Naive thymus-derived CD4-positive, alpha-beta T cell (primary cell): ENCODE measurements around the gene IQCK. TPM values are rescaled to one million over a fixed set of nuclear protein-coding genes. Genes with fewer than 3 reads are reported as not detected.
"Not testable (repeated sequence)": the region's sequence is repeated elsewhere in the genome, so short reads cannot be mapped to it uniquely, and the experiment has no call there.

Experiments used
- ATAC-seq: fragments of 150-1000 bp; cut with Tn5 transposase; 2 replicates; pipeline ENCODE4 v1.10.0; 2021; ENCODE audit warnings: mild to moderate bottlenecking, moderate library complexity
- CTCF ChIA-PET: fragments of 350-600 bp; sonication (Branson Sonifier 250); formaldehyde crosslinking; loops from one replicate; lab custom pipeline; 2021; ENCODE audit warnings: antibody characterized with exemption; lab: Charles Lee
- POLR2A ChIA-PET: fragments of 350-600 bp; sonication (Branson Sonifier 250); formaldehyde crosslinking; loops from one replicate; lab custom pipeline; 2021; ENCODE audit warnings: antibody characterized with exemption, inconsistent platforms; lab: Charles Lee
- DNase-seq, 9 donors: peaks; one replicate each; pipeline versions ENCODE4 v3.0.0 to v3.0.0-alpha.2; 2020 to 2022; ENCODE audit warnings: mixed read lengths in 1 of 9
- H3K27ac ChIP-seq: one replicate; pipeline ENCODE4 v1.7.0; 2013; ENCODE audit warnings: mild to moderate bottlenecking, low read depth, low read length, moderate library complexity
- H3K27me3 ChIP-seq, 2 donors: one replicate each; pipeline ENCODE4 v1.7.0; 2013; ENCODE audit warnings: low read length in 2 of 2, mild to moderate bottlenecking in 2 of 2, moderate library complexity in 2 of 2; ENCODE audit not compliant: control insufficient read depth in 2 of 2, insufficient read depth in 2 of 2
- H3K36me3 ChIP-seq, 3 experiments: 1 replicate in 2 of 3; 2 replicates in 1 of 3; pipeline ENCODE4 v1.7.0; 2013; ENCODE audit warnings: low read length in 3 of 3, mild to moderate bottlenecking in 3 of 3, moderate library complexity in 1 of 3; ENCODE audit not compliant: insufficient read depth in 3 of 3, control insufficient read depth in 2 of 3
- H3K4me1 ChIP-seq, 2 donors: one replicate each; pipeline ENCODE4 v1.7.0; 2013; ENCODE audit warnings: low read length in 2 of 2, mild to moderate bottlenecking in 2 of 2, moderate library complexity in 1 of 2; ENCODE audit not compliant: control insufficient read depth in 2 of 2, insufficient read depth in 2 of 2
- H3K4me3 ChIP-seq: 2 replicates; pipeline ENCODE4 v1.7.0; 2013; ENCODE audit warnings: mild to moderate bottlenecking, low read length
- H3K9me3 ChIP-seq, 3 experiments: 1 replicate in 2 of 3; 2 replicates in 1 of 3; pipeline ENCODE4 v1.7.0; 2013; ENCODE audit warnings: low read length in 3 of 3; ENCODE audit not compliant: control insufficient read depth in 2 of 3
- H3K27ac Mint-ChIP-seq, 9 donors: one replicate each; pipeline ENCODE4 v1.8.0; 2020 to 2022; ENCODE audit warnings: mixed read lengths in 9 of 9, mild to moderate bottlenecking in 8 of 9, moderate library complexity in 5 of 9, inconsistent platforms in 2 of 9
- H3K27me3 Mint-ChIP-seq, 5 donors: one replicate each; pipeline ENCODE4 v1.8.0; 2021 to 2022; ENCODE audit warnings: mixed read lengths in 5 of 5, mild to moderate bottlenecking in 1 of 5
- H3K36me3 Mint-ChIP-seq, 5 donors: one replicate each; pipeline ENCODE4 v1.8.0; 2020 to 2022; ENCODE audit warnings: mixed read lengths in 5 of 5, mild to moderate bottlenecking in 3 of 5, inconsistent platforms in 1 of 5
- H3K4me1 Mint-ChIP-seq, 7 donors: one replicate each; pipeline ENCODE4 v1.8.0; 2020 to 2022; ENCODE audit warnings: mixed read lengths in 7 of 7, mild to moderate bottlenecking in 3 of 7, inconsistent platforms in 1 of 7
- H3K4me3 Mint-ChIP-seq, 10 donors: one replicate each; pipeline ENCODE4 v1.8.0; 2020 to 2022; ENCODE audit warnings: mild to moderate bottlenecking in 10 of 10, mixed read lengths in 10 of 10, moderate library complexity in 6 of 10, inconsistent platforms in 2 of 10
- H3K9me3 Mint-ChIP-seq, 11 donors: one replicate each; pipeline ENCODE4 v1.8.0; 2020 to 2022; ENCODE audit warnings: mixed read lengths in 11 of 11, mild to moderate bottlenecking in 4 of 11, inconsistent platforms in 1 of 11, moderate library complexity in 1 of 11
- intact Hi-C, 2 donors: fragments of 100-400 bp; cut with micrococcal nuclease; formaldehyde crosslinking; loops; one replicate each; pipeline ENCODE4 v1.15.1; 2023
- polyA plus RNA-seq, 2 donors: library from polyadenylated mRNA; unstranded; fragments of 300-500 nt; fragmentation: Illumina TruSeq; gene quantifications; one replicate each; pipeline ENCODE4 v1.2.3, GENCODE V29; 2021
- total RNA-seq, 6 experiments: library from RNA in 5 of 6; stranded (reverse) in 5 of 6; gene quantifications; 1 replicate in 5 of 6; 2 replicates in 1 of 6; pipeline ENCODE4 v1.2.3 and lab custom pipeline; 2021 to 2026

Gene IQCK
- total and polyA plus RNA-seq, 7 experiments from 2014 or later = 0.48 to 5.0 (median 3.4) TPM

- Histone ChIP-seq H3K4me1 (peaks cover 0 to 4% of the 10 kb centered on the region in 2 donors), H3K27ac (no peak overlapping the region), H3K9me3 (no peaks in the 10 kb centered on the region), H3K36me3 (peaks cover 0 to 62% (median 11%) of the 10 kb centered on the region in 3 experiments), H3K27me3 (no peaks in the 10 kb centered on the region), H3K4me3 (no peak overlapping the region)
- intact Hi-C loops = no loop called here
- Mint-ChIP-seq H3K27me3 (no peaks in the 10 kb centered on the region), H3K4me1 (peaks cover 14 to 54% (median 43%) of the 10 kb centered on the region in 7 donors), H3K4me3 (no peak overlapping the region), H3K27ac (peak overlapping the region in 1 of 9 donors; percentile 52), H3K36me3 (peaks cover 8 to 42% (median 23%) of the 10 kb centered on the region in 5 donors), H3K9me3 (peaks cover 0 to 2% (median 0%) of the 10 kb centered on the region in 11 donors)
- DNase-seq = no peak
- ChIA-PET POLR2A (no interaction called here), CTCF (interaction anchor here (0.8 kb wide), 1 partner anchor 16 kb away, joined by 3 read pairs; no protein-coding TSS in a partner anchor)
- ATAC-seq = no peak
Measured at GRCh38 chr16:19712418-19713058, 5.5 kb upstream of the IQCK start.

DNA sequence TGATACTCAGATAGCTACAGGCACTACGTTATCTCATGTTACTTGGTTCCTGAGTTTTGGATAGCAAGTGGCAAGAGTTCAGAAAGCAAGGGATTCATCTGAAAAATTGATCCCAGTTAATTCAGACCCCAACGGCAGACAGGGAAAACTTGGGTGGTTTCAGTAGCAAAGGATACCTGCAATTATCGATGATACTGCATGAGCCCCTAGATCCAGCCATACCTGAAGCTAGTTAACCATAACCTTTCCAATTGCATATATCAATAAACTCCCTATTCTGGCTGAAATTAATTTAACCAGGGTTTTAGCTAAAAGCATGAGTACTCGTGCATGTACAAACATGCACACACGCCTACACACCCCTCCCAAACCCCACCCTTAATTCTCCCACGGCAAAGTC, 4.4 kb upstream of the IQCK start:
- no peak overlapping the region for H3K4me3 ChIP-seq
- H3K27me3 Mint-ChIP-seq = no peaks in the 10 kb centered on the region
- H3K4me3 Mint-ChIP-seq = no peak overlapping the region
- H3K27ac ChIP-seq = no peak overlapping the region
- POLR2A ChIA-PET = no interaction called here
- DNase-seq = no peak
- no peak for ATAC-seq
- peaks cover 0 to 4% of the 10 kb centered on the region in 2 donors for H3K4me1 ChIP-seq
- H3K9me3 ChIP-seq = no peaks in the 10 kb centered on the region
- no peaks in the 10 kb centered on the region for H3K27me3 ChIP-seq
- H3K27ac Mint-ChIP-seq = peak overlapping the region in 2 of 9 donors; percentile 52 to 53
- H3K4me1 Mint-ChIP-seq = peaks cover 14 to 59% (median 48%) of the 10 kb centered on the region in 7 donors
- intact Hi-C loops = no loop called here
- H3K9me3 Mint-ChIP-seq = peaks cover 0 to 2% (median 0%) of the 10 kb centered on the region in 11 donors
- H3K36me3 ChIP-seq = peaks cover 0 to 59% (median 11%) of the 10 kb centered on the region in 3 experiments
- CTCF ChIA-PET = no interaction called here
- H3K36me3 Mint-ChIP-seq = peaks cover 8 to 39% (median 23%) of the 10 kb centered on the region in 5 donors

GRCh38 chr16:19715566-19715965, 2.5 kb upstream of the IQCK start:
- H3K4me3 Mint-ChIP-seq = no peak overlapping the region
- peak overlapping the region in 1 of 9 donors; percentile 21 for H3K27ac Mint-ChIP-seq
- CTCF ChIA-PET = no interaction called here
- no peaks in the 10 kb centered on the region for H3K9me3 Mint-ChIP-seq
- peaks cover 8 to 25% (median 18%) of the 10 kb centered on the region in 5 donors for H3K36me3 Mint-ChIP-seq
- no peak overlapping the region for H3K27ac ChIP-seq
- H3K9me3 ChIP-seq = no peaks in the 10 kb centered on the region
- H3K27me3 ChIP-seq = no peaks in the 10 kb centered on the region
- ATAC-seq (no peak), DNase-seq (no peak)
- peaks cover 16 to 53% (median 44%) of the 10 kb centered on the region in 7 donors for H3K4me1 Mint-ChIP-seq
- POLR2A ChIA-PET = interaction anchor here (0.6 to 1.2 kb wide), 2 partner anchors 8 to 407 kb away, joined by 3 to 4 read pairs; no protein-coding TSS in a partner anchor
- intact Hi-C loops = loop anchor here in 1 of 2 donors (5.0 kb wide), 1 partner anchor 923 kb away; the partner anchor contains the start of gene RPS15A
- H3K27me3 Mint-ChIP-seq = no peaks in the 10 kb centered on the region
- peaks cover 0 to 7% of the 10 kb centered on the region in 2 donors for H3K4me1 ChIP-seq
- no peak overlapping the region for H3K4me3 ChIP-seq
- H3K36me3 ChIP-seq = peaks cover 0 to 40% (median 0%) of the 10 kb centered on the region in 3 experiments

DNA sequence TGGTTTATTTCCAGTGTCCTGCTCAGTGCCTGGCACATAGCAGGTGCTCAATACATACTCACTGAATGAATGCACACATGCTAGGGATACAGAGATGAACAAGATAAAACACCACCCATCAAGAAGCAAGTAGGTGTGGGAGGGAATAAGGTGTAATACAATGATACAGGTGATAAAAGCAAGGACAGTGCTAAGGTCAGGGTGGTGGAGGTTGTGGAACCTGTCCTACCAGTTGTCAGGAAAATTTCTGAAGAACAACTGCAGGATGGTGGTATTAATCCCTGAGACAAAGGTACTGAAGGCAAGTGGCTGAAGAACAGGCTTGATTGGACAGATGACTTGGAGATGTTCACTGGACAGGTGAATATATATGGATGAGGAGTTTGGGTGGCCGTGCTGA, 1.9 kb upstream of the IQCK start:
- H3K4me1 Mint-ChIP-seq = peaks cover 16 to 56% (median 46%) of the 10 kb centered on the region in 7 donors
- Histone ChIP-seq H3K4me3 (no peak overlapping the region), H3K27ac (no peak overlapping the region), H3K9me3 (no peaks in the 10 kb centered on the region), H3K27me3 (no peaks in the 10 kb centered on the region), H3K36me3 (peaks cover 0 to 34% (median 0%) of the 10 kb centered on the region in 3 experiments), H3K4me1 (peaks cover 0 to 7% of the 10 kb centered on the region in 2 donors)
- CTCF ChIA-PET = no interaction called here
- no peak for DNase-seq
- intact Hi-C loops = loop anchor here in 1 of 2 donors (5.0 kb wide), 1 partner anchor 924 kb away; the partner anchor contains the start of gene RPS15A
- peak overlapping the region; percentile 69 to 97 (median 95) for H3K4me3 Mint-ChIP-seq
- H3K27me3 Mint-ChIP-seq = no peaks in the 10 kb centered on the region
- H3K36me3 Mint-ChIP-seq = peaks cover 8 to 25% (median 18%) of the 10 kb centered on the region in 5 donors
- peak overlapping the region; percentile 14 to 74 (median 62) for H3K27ac Mint-ChIP-seq
- POLR2A ChIA-PET = interaction anchor here (1.2 to 2.3 kb wide), 2 partner anchors 9 to 17 kb away, joined by 4 to 8 read pairs; no protein-coding TSS in a partner anchor
- ATAC-seq = no peak
- H3K9me3 Mint-ChIP-seq = no peaks in the 10 kb centered on the region

GRCh38 chr16:19716728-19717127, 1.3 kb upstream of the IQCK start:
- H3K9me3 ChIP-seq, H3K27me3 ChIP-seq, H3K27ac ChIP-seq, H3K4me3 ChIP-seq, DNase-seq, H3K4me1 ChIP-seq, CTCF ChIA-PET, ATAC-seq, H3K27me3 Mint-ChIP-seq, H3K9me3 Mint-ChIP-seq: not testable (repeated sequence)
- Mint-ChIP-seq H3K27ac (peak overlapping the region in 8 of 9 donors; percentile 14 to 87 (median 72)), H3K36me3 (peaks cover 8 to 23% (median 14%) of the 10 kb centered on the region in 5 donors), H3K4me3 (peak overlapping the region; percentile 90 to 97 (median 95)), H3K4me1 (peaks cover 16 to 56% (median 43%) of the 10 kb centered on the region in 7 donors)
- peaks cover 0 to 28% (median 0%) of the 10 kb centered on the region in 3 experiments for H3K36me3 ChIP-seq
- POLR2A ChIA-PET = interaction anchor here (2.3 kb wide), 1 partner anchor 17 kb away, joined by 8 read pairs; no protein-coding TSS in a partner anchor
- intact Hi-C loops = loop anchor here in 1 of 2 donors (5.0 kb wide), 1 partner anchor 924 kb away; the partner anchor contains the start of gene RPS15A

GRCh38 chr16:19717314-19717713, 757 bp upstream of the IQCK start:
- Mint-ChIP-seq H3K36me3 (peaks cover 8 to 23% (median 14%) of the 10 kb centered on the region in 5 donors), H3K27me3 (no peaks in the 10 kb centered on the region), H3K4me3 (peak overlapping the region; percentile 90 to 97 (median 95)), H3K9me3 (no peaks in the 10 kb centered on the region), H3K27ac (peak overlapping the region; percentile 63 to 89 (median 83)), H3K4me1 (peaks cover 16 to 60% (median 46%) of the 10 kb centered on the region in 7 donors)
- Histone ChIP-seq H3K27me3 (no peaks in the 10 kb centered on the region), H3K36me3 (peaks cover 0 to 28% (median 0%) of the 10 kb centered on the region in 3 experiments), H3K9me3 (no peaks in the 10 kb centered on the region), H3K4me1 (peaks cover 0 to 7% of the 10 kb centered on the region in 2 donors), H3K27ac (peak overlapping the region; percentile 77), H3K4me3 (peak overlapping the region; percentile 90)
- POLR2A ChIA-PET = interaction anchor here (1.2 to 2.3 kb wide), 3 partner anchors 18 to 169 kb away, joined by 3 to 8 read pairs (median 8); no protein-coding TSS in a partner anchor
- DNase-seq (peak in 2 of 9 donors; percentile 7 to 13), ATAC-seq (no peak)
- CTCF ChIA-PET = interaction anchor here (1.2 kb wide), 1 partner anchor 162 kb away, joined by 5 read pairs; the partner anchor contains the start of gene VPS35L
- intact Hi-C loops = loop anchor here in 1 of 2 donors (5.0 kb wide), 1 partner anchor 925 kb away; the partner anchor contains the start of gene RPS15A
